Limb (tissue), 2 donors: ENCODE measurements around the gene IL17A.
A peak's percentile ranks its signal among the peaks of the same experiment; 100 is the strongest.

Experiments used
- DNase-seq, 2 donors: peaks; one replicate each; pipeline ENCODE4 v3.0.0-alpha.2; 2016; ENCODE audit errors: extremely low spot score in 2 of 2

IL17A gene

DNA sequence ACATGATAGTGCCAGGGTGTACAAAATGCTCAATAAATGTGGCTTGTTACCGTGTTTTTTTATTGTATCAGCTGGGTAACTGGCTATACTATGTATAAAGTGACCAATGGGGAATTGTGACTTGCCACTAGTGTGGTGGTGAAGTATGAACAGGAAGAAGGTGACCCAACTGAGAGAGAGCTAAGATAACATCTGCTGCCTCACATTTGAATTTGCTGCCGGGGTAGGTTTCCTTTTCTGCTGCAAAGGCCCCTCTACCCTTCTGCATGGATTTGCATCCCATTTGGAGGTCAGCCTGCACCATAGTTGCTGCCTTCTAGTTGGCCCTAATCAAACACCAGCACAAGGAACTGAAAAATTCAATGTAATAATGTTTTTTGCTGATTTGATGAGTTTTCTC is 24.1 kb downstream of the IL17A start:
- no peak for DNase-seq

DNA sequence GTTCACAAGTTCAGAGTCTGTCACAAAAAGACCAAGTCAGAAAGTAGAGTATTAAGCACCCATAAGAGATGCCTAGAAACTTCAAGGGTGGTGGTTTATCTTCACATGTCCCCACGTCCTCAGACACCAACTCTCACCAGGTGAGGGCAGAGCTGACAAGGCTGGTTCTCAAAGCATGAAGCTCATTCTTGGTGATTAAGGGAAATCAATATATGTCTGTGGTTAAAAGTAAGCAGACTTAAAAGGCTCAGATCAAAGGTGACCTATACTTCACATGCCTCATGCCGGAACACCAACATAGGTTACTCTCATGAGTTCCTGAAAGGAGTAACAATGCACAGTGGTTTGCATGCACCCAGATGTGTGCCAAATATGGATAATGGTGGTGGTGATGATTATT is 27.0 kb downstream of the IL17A start:
- no peak for DNase-seq

DNA sequence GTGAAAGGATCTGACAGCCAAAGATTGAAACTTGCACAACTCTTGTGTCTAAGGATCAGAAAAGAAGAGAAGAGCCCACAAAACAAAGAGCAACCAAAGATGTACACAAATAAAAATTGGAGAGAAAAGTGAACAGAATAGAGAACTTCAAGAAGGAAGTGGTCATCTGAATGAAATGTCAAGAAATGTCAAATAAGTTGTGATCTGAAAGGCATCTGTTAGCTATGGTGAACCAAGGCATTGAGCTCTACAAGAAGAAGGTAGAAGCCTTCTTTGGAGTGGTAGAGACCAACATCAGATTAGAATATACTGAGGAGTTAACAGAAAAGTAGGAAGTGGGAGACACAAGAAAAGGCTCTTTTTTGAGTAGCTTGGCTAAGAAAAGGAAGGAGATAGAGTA is 29.6 kb downstream of the IL17A start:
- no peak for DNase-seq

DNA sequence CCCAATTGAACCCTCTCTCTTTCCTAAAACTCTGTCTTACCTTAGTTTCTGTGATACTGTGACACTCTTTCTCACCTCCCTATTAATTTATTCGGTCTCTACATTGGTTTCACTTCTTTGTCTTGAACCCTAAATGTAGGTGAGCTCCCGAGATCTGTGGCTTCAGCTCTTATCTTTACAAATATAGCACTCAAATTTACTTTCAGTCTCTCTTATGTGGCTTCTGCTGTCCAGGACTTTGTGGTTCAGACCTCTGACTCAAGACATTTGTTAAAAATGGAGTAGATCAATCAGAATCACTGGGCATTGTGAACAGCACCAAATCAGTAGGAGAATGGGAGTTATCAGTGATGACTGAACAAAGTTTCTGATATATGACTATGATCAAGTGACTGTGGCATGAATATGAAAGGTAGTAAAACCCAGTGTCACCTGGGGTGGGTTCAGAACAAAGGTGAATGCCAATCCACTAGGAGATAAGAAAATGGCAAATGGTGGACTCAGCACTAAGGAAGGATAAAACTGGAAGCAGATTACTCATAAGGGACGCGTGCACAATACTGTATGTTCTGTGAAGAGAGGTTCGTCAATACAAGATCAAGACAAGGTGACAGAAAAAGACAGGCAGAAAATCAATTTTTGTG is 30.9 kb downstream of the IL17A start:
- no peak for DNase-seq

DNA sequence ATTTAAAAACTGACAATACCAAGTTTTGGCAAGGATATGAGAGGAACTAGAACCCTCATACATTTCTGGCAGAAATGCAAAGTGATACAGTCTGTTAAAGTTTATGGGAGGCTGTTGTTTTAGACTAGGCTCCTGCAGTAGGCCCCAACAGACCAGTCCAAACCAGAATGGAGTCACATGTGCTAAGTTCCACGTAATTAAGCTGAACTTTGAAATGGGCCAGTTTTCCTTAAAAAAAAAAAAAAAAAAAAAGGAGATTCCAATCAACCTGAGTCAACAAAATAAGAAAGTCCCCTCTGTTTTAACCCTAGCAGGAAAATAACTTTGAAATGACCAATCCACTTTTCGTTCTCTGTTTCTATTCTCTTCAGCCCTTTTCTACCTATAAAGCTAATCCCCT is 31.6 kb downstream of the IL17A start:
- DNase-seq, result no peak

DNA sequence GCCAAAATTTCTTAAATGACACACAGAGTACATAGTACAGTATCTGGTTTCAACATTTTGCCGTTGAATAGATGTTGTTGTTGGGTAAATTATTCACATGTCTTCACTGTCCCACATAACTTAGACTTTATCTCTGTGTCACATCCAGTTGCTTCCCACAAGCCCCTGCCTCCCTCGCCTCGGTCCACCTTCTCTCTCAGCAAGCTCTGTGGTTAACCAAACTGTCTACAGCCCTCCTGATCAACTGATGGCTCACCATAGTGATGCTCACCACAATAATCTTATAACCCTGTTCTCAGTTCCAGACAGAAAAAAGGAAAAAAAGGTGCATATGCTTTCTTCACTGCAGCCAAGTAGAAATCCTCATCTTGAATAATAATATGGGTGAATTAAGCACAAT is 35.1 kb downstream of the IL17A start:
- DNase-seq, result no peak

DNA sequence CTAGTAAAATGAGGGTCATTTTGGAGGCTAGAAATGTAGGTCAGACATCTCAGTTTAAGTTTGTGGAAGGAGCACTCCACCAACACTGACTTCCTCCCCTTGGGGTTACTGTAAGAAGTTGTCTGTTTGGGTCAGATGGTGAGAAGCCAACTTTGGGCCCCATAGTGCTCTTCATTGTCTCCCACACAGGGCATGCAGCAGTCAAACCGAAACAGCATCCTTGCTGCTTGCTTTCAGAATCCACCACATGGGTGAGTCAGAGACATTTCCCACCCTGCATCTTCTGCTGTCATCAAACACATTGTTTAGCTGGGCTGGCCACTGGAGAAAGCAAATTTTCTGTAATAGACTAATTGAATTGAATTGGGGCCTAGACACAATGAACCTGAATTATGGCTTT is 41.3 kb downstream of the IL17A start:
- no peak for DNase-seq

DNA sequence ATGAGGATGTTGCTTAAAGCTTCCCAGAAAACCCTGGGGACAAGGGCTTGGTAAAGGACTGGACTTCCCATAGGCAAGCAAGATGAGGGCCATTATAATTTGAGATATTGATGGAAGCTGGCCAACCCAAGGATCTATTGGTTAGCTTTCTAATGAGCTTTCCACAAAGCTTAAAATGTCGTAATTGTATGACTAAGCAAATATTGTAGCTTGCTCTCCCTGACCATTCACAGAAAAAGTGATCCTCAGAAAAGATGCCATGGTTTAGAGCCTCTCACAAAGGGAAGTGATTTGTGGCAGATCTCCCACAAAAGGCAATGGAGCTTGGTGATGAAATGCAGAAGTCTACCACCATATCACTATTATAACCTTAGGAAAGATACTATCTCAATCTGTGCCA is 44.5 kb downstream of the IL17A start:
- DNase-seq, result no peak

DNA sequence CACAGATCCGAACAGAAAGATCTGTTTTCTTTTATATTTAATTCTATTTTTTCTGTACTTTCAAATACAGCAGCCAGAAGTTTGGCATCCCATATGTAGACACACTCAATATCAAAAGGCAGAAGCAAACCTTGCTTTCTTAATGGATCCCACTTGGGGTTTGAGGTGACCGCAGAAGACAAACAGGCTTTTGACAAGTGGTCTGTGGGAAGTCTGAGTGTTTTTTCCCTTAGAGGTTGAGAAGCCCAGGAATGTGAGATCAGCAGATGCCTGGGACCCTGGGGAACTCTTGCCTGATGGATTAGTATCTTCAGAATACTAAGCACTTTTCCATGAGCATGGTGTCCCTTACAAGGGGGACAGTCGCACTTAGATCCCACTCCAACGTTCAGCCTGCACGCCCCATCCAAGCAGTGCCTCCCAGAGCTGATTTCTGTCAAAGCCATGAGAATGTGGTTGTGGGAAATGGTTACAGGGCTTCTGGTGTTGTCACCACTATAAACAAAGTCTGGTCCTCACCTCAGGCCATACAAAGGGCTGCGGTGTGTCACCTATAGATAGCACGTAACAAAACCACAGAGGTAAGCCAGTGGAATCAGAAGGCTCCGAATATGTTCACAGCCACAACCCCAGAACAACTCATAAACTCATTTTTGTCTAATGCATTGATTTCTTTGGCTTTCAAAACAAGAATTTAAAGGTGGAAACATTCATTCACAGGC is 45.4 kb downstream of the IL17A start:
- no peak for DNase-seq

DNA sequence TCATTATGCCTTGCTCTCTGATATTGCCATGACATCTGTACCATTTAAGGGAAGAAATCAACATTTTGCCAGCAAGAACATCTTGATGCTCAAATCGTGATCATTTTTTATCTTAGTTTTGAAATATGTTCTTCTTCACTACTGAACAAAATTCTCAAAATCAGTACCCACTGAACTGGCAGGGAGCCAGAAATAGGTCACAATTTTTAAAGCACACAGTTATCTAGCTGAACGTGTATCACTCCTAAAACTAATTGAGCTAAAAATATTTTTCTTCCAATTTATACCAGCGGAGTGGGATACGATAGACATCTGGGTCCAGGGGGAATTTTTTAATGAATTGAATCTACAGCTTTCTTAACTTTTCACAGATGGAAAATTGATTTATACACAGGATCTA is 46.8 kb downstream of the IL17A start:
- no peak for DNase-seq

DNA sequence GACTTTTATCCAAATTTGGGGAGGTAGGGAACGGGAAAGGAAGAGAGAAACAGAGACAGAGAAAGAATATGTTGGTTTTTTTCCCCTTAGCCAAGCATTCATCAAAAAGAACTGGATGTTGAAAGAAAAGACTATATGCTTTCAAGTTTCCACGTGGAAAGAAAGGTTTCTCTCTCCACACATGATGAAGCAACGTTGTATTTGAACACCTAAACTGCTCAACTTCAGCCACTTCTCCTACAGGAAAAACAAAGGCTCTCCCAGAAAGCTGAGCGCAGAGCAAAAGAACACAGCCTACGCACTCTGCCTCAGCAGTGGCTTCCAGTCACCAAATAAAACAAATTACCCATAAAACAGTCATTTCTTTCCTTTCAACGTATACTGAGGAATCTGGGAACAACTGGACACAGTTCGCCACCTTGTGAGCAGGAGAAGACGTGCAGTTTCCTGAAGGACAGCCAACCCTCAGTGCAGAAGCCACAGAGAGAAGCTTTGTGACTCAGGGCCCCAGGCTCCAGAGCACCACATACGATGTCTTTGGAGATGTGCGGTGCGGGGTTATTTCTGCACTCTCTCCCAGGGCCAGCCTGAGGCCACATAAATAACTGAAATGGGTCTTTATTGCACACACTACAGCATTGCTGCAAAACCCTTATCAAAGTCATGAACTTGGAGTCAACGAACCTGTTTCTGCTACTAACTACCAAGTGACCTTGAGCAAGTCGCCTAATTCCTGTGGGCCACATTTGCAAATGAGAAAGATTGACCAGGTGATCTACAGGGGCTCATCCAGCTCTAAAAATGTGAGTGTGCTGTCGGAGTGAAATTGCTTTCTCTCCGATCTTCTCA is 48.0 kb downstream of the IL17A start:
- peak; percentile 37 to 48 for DNase-seq
